CD14-positive monocyte (primary cell): ENCODE data around the gene SLC6A15. TPM values are rescaled to one million over a fixed set of nuclear protein-coding genes. Genes with fewer than 3 reads are reported as not detected.

Experiments
- DNase-seq, 3 donors: peaks; one replicate each; pipeline ENCODE4 v3.0.0-alpha.2; 2011 to 2022
- H2AFZ ChIP-seq: 2 replicates; pipeline ENCODE4 v1.6.0; 2012; ENCODE audit warnings: mild to moderate bottlenecking, low read depth, low read length, inconsistent platforms; ENCODE audit not compliant: insufficient read depth, poor library complexity, severe bottlenecking
- H3K27ac ChIP-seq, 2 donors: 1 replicate in 1 of 2; 2 replicates in 1 of 2; pipeline ENCODE4 v1.5.1; 2012 to 2013; ENCODE audit warnings: low read length in 2 of 2, control low read depth in 1 of 2, inconsistent platforms in 1 of 2, low read depth in 1 of 2, mild to moderate bottlenecking in 1 of 2
- H3K27me3 ChIP-seq, 2 donors: one replicate each; pipeline versions ENCODE4 v1.6.0 to v1.6.1; 2011 to 2013; ENCODE audit warnings: low read length in 2 of 2; ENCODE audit not compliant: control insufficient read depth in 2 of 2, insufficient read depth in 2 of 2
- H3K36me3 ChIP-seq, 2 donors: replicated peaks in 1 of 2; 1 replicate in 1 of 2; 2 replicates in 1 of 2; pipeline versions ENCODE4 v1.5.1 to v1.6.1; 2012 to 2013; ENCODE audit warnings: low read length in 2 of 2, control low read depth in 1 of 2, inconsistent platforms in 1 of 2, mild to moderate bottlenecking in 1 of 2; ENCODE audit not compliant: insufficient read depth in 2 of 2, control insufficient read depth in 1 of 2
- H3K4me1 ChIP-seq, 2 donors: 1 replicate in 1 of 2; 2 replicates in 1 of 2; pipeline versions ENCODE4 v1.5.1 to v1.6.1; 2012 to 2013; ENCODE audit warnings: low read length in 2 of 2, control low read depth in 1 of 2, inconsistent platforms in 1 of 2, mild to moderate bottlenecking in 1 of 2, moderate library complexity in 1 of 2; ENCODE audit not compliant: insufficient read depth in 2 of 2, control insufficient read depth in 1 of 2
- H3K4me2 ChIP-seq: replicated peaks from 2 replicates; pipeline ENCODE3; 2012; ENCODE audit warnings: low read length, moderate library complexity, mild to moderate bottlenecking; ENCODE audit not compliant: poor library complexity, severe bottlenecking; ENCODE audit errors: extremely low read depth
- H3K4me3 ChIP-seq, 3 experiments: fragments of 200-600 bp in 1 of 3; sonication (generic) in 1 of 3; replicated peaks in 1 of 3; 1 replicate in 2 of 3; 2 replicates in 1 of 3; pipeline ENCODE4 v1.5.1; 2011 to 2013; ENCODE audit warnings: low read length in 3 of 3, mild to moderate bottlenecking in 3 of 3, control low read depth in 2 of 3, low read depth in 2 of 3, inconsistent platforms in 1 of 3, moderate library complexity in 1 of 3
- H3K79me2 ChIP-seq: 2 replicates; pipeline ENCODE4 v1.6.0; 2012; ENCODE audit warnings: mild to moderate bottlenecking, control low read depth, inconsistent platforms, low read length, moderate library complexity; ENCODE audit not compliant: insufficient read depth
- H3K9ac ChIP-seq: 2 replicates; pipeline ENCODE4 v1.6.0; 2017; ENCODE audit warnings: low read length, mild to moderate bottlenecking; ENCODE audit not compliant: insufficient read depth, poor library complexity, severe bottlenecking
- H3K9me3 ChIP-seq, 2 donors: replicated peaks in 1 of 2; 1 replicate in 1 of 2; 2 replicates in 1 of 2; pipeline versions ENCODE4 v1.5.1 to v1.6.1; 2012 to 2013; ENCODE audit warnings: low read length in 2 of 2, control low read depth in 1 of 2; ENCODE audit not compliant: control insufficient read depth in 1 of 2, insufficient read depth in 1 of 2
- H4K20me1 ChIP-seq: 2 replicates; pipeline ENCODE4 v1.6.0; 2012; ENCODE audit warnings: mild to moderate bottlenecking, low read length, control low read depth, moderate library complexity; ENCODE audit not compliant: insufficient read depth
- H3K27ac Mint-ChIP-seq, 7 donors: one replicate each; pipeline ENCODE4 v1.8.0; 2020; ENCODE audit warnings: mild to moderate bottlenecking in 7 of 7, mixed read lengths in 7 of 7, moderate library complexity in 6 of 7, inconsistent platforms in 2 of 7
- H3K27me3 Mint-ChIP-seq, 3 donors: one replicate each; pipeline ENCODE4 v1.8.0; 2021 to 2022; ENCODE audit warnings: low read depth in 3 of 3, mild to moderate bottlenecking in 3 of 3, mixed read lengths in 3 of 3, moderate library complexity in 3 of 3, inconsistent platforms in 1 of 3
- H3K36me3 Mint-ChIP-seq, 2 donors: one replicate each; pipeline ENCODE4 v1.8.0; 2020; ENCODE audit warnings: mixed read lengths in 2 of 2, inconsistent platforms in 1 of 2, mild to moderate bottlenecking in 1 of 2
- H3K4me1 Mint-ChIP-seq: one replicate; pipeline ENCODE4 v1.8.0; 2020; ENCODE audit warnings: mild to moderate bottlenecking, mixed read lengths
- H3K4me3 Mint-ChIP-seq, 2 donors: one replicate each; pipeline ENCODE4 v1.8.0; 2020; ENCODE audit warnings: mild to moderate bottlenecking in 2 of 2, mixed read lengths in 2 of 2, moderate library complexity in 1 of 2
- H3K9me3 Mint-ChIP-seq, 7 donors: one replicate each; pipeline ENCODE4 v1.8.0; 2020 to 2022; ENCODE audit warnings: mixed read lengths in 7 of 7, mild to moderate bottlenecking in 6 of 7, moderate library complexity in 6 of 7, inconsistent platforms in 2 of 7
- WGBS: methylation state at CpG from one replicate; pipeline ENCODE4 v1.1.5; 2013; ENCODE audit warnings: missing lambda C conversion rate; ENCODE audit not compliant: insufficient coverage; 5-methylcytosine and 5-hydroxymethylcytosine counted together
- intact Hi-C, 2 donors: fragments of 100-400 bp; cut with micrococcal nuclease; formaldehyde crosslinking; loops; one replicate each; pipeline versions ENCODE4 v1.15.0 to v1.15.1; 2023
- polyA plus RNA-seq, 3 donors: library from polyadenylated mRNA; depleted of rRNA in 1 of 3; unstranded in 2 of 3; stranded (reverse) in 1 of 3; fragments of 300-500 nt in 2 of 3; fragments of >200 nt in 1 of 3; fragmentation: Illumina TruSeq in 2 of 3; gene quantifications; 1 replicate in 2 of 3; 2 replicates in 1 of 3; pipeline ENCODE4 v1.2.3, GENCODE V29; 2012 to 2021
- TF ChIP-seq, protein P1 (sequence below): fragments of 200-600 bp; IDR thresholded peaks from one replicate; pipeline ENCODE4 v1.8.0; 2022; ENCODE audit warnings: antibody characterized with exemption, mild to moderate bottlenecking

SLC6A15 gene
- polyA plus RNA-seq, 3 donors = not detected

- Mint-ChIP-seq H3K4me3 (no peak overlapping the region), H3K36me3 (no peaks in the 10 kb centered on the region), H3K27ac (no peak overlapping the region), H3K27me3 (no peaks in the 10 kb centered on the region), H3K9me3 (peaks cover 0 to 2% (median 0%) of the 10 kb centered on the region in 7 donors), H3K4me1 (no peaks in the 10 kb centered on the region)
- Histone ChIP-seq H4K20me1 (no peaks in the 10 kb centered on the region), H3K79me2 (no peaks in the 10 kb centered on the region), H3K9me3 (no peaks in the 10 kb centered on the region), H2AFZ (no peak overlapping the region), H3K9ac (no peak overlapping the region), H3K36me3 (no peaks in the 10 kb centered on the region), H3K4me2 (no peak overlapping the region), H3K4me3 (no peak overlapping the region), H3K27me3 (no peaks in the 10 kb centered on the region), H3K4me1 (no peaks in the 10 kb centered on the region), H3K27ac (no peak overlapping the region)
- DNase-seq = no peak
- intact Hi-C loops = no loop called here
- WGBS = 100% methylated on average over 1 of the region's 2 CpGs
- TF ChIP-seq, protein P1, sequence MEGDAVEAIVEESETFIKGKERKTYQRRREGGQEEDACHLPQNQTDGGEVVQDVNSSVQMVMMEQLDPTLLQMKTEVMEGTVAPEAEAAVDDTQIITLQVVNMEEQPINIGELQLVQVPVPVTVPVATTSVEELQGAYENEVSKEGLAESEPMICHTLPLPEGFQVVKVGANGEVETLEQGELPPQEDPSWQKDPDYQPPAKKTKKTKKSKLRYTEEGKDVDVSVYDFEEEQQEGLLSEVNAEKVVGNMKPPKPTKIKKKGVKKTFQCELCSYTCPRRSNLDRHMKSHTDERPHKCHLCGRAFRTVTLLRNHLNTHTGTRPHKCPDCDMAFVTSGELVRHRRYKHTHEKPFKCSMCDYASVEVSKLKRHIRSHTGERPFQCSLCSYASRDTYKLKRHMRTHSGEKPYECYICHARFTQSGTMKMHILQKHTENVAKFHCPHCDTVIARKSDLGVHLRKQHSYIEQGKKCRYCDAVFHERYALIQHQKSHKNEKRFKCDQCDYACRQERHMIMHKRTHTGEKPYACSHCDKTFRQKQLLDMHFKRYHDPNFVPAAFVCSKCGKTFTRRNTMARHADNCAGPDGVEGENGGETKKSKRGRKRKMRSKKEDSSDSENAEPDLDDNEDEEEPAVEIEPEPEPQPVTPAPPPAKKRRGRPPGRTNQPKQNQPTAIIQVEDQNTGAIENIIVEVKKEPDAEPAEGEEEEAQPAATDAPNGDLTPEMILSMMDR = no peak
Observed at GRCh38 chr12:84860718-84861117, 51.9 kb downstream of the SLC6A15 start.

DNA sequence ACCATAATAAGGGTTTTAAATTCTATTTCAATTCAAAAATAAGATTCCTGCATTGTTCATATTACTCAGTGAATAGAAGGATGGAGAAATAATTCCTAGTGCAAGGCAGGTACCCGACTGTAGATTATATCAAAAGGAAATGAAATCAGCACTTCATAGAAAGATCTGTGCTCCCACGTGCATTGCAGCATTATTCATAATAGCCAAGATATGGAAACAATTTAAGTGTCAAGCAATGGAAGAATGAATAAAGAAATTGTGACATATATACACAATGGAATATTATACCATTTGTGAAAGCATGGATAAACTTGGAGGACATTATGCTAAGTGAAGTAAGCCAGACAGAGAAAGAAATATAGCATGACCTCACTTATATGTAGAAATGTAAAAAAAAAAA is 53.8 kb downstream of the SLC6A15 start:
- no peak overlapping the region for H3K27ac Mint-ChIP-seq
- TF ChIP-seq, protein P1 = no peak
- Histone ChIP-seq H4K20me1 (no peaks in the 10 kb centered on the region), H3K9ac (no peak overlapping the region), H3K4me2 (no peak overlapping the region), H3K4me3 (no peak overlapping the region), H3K9me3 (no peaks in the 10 kb centered on the region), H2AFZ (no peak overlapping the region), H3K36me3 (no peaks in the 10 kb centered on the region), H3K4me1 (no peaks in the 10 kb centered on the region), H3K79me2 (no peaks in the 10 kb centered on the region), H3K27ac (no peak overlapping the region), H3K27me3 (no peaks in the 10 kb centered on the region)
- intact Hi-C loops = no loop called here
- no peaks in the 10 kb centered on the region for H3K4me1 Mint-ChIP-seq
- no peak overlapping the region for H3K4me3 Mint-ChIP-seq
- no peaks in the 10 kb centered on the region for H3K36me3 Mint-ChIP-seq
- no peaks in the 10 kb centered on the region for H3K27me3 Mint-ChIP-seq
- DNase-seq = no peak
- peaks cover 0 to 2% (median 0%) of the 10 kb centered on the region in 7 donors for H3K9me3 Mint-ChIP-seq
- WGBS = no CpG with 5 or more reads among the region's 2 CpGs
